ENCODE measurements around the gene ARPC1A.

DNA sequence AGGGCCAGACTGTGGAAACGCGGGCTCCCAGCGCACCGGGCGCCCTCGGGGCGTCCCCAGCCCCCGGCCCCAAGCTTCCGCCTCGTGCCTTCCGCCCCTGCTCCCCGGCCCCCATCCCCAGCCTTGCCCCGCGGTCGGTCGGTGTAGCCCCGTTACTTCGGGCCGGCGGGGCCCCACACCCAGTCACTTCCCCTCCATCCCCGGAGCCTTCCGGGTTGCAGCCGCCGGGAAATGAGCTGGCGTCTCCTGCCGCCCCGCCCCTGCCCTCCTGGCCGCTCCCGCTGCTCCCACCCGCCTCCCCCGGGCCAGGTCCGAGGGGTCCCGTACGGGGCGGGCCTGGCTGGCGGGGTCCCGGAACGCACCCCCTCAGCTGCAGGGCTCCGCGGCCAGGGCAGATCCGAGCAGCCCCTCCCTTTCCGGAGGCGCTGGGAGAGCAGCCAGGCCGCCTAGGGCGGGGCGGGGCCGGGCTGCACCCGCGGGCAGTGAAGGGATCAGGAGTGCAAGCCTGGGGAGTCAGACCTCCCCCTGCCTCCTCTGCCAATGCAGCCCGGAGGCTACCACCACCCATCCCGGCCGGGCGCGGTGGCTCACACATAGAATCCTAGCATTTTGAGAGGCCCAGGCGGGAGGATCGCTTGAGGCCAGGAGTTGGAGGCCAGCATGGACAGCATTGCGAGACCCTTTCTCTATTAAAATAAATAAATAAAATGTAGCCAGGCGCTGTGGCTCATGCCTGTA lies 49.5 kb downstream of the ARPC1A start:
- TF ChIP-seq, protein P1, sequence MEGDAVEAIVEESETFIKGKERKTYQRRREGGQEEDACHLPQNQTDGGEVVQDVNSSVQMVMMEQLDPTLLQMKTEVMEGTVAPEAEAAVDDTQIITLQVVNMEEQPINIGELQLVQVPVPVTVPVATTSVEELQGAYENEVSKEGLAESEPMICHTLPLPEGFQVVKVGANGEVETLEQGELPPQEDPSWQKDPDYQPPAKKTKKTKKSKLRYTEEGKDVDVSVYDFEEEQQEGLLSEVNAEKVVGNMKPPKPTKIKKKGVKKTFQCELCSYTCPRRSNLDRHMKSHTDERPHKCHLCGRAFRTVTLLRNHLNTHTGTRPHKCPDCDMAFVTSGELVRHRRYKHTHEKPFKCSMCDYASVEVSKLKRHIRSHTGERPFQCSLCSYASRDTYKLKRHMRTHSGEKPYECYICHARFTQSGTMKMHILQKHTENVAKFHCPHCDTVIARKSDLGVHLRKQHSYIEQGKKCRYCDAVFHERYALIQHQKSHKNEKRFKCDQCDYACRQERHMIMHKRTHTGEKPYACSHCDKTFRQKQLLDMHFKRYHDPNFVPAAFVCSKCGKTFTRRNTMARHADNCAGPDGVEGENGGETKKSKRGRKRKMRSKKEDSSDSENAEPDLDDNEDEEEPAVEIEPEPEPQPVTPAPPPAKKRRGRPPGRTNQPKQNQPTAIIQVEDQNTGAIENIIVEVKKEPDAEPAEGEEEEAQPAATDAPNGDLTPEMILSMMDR (IDR thresholded peaks at IDR 0.05) = no peak
- no peak for TF ChIP-seq POLR2A (IDR thresholded peaks at IDR 0.05)
- TF ChIP-seq POLR2AphosphoS5 (IDR thresholded peaks at IDR 0.05) = peak; percentile 37 to 52 (median 50)
